ENCODE data around the gene DKK3. TPM values are rescaled to one million over a fixed set of nuclear protein-coding genes. Genes with fewer than 3 reads are reported as not detected.

Gene DKK3
- total RNA-seq, 1 donor from 2014 or later = 36.3 TPM

GRCh38 chr11:11988681-11989261, 19.7 kb downstream of the DKK3 start:
- Mint-ChIP-seq H3K4me1 (ENCODE audit: unreplicated experiment) (peaks cover 25% of the 10 kb centered on the region), H3K27me3 (no peaks in the 10 kb centered on the region), H3K27ac (no peak overlapping the region), H3K9me3 (no peaks in the 10 kb centered on the region), H3K36me3 (peaks cover 7% of the 10 kb centered on the region), H3K4me3 (no peak overlapping the region)
- peak; percentile 55 for TF ChIP-seq CTCF (conservative IDR thresholded peaks at IDR 0.05)
- DNase-seq (ENCODE audit: extremely low spot score, unreplicated experiment) = peak; percentile 16

DNA sequence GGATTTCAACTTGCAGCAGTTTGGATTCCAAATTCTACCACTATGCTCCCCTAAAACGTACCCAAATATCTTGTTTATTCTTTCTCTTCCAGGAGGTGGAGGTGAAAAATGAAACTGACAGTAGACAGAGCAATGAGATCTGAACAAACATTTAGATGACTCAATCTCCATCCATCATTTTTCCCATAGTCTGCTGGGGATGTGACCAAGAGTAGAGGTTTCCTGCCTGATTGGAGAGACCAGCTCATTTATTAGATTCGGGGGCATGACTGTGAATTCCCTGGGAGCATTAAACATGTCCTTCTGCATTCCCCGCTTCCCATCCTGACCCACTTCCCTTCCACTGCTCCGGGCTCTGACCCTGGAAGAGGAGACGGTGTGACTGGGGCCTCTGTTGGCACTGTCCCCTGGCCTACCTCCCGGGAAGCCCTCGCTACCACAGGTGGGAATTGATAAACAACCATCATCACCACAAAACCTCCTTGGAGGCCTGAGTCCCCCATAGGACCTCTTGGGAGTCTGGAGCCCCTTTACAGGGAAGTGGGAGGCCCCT, 20.3 kb downstream of the DKK3 start:
- TF ChIP-seq CTCF (conservative IDR thresholded peaks at IDR 0.05) = peak; percentile 12
- no peak for DNase-seq (ENCODE audit: extremely low spot score, unreplicated experiment)
- no peak overlapping the region for H3K4me3 Mint-ChIP-seq
- peaks cover 21% of the 10 kb centered on the region for H3K4me1 Mint-ChIP-seq (ENCODE audit: unreplicated experiment)
- H3K9me3 Mint-ChIP-seq = no peaks in the 10 kb centered on the region
- H3K36me3 Mint-ChIP-seq = peaks cover 3% of the 10 kb centered on the region
- no peaks in the 10 kb centered on the region for H3K27me3 Mint-ChIP-seq
- peak overlapping the region; percentile 20 for H3K27ac Mint-ChIP-seq

DNA sequence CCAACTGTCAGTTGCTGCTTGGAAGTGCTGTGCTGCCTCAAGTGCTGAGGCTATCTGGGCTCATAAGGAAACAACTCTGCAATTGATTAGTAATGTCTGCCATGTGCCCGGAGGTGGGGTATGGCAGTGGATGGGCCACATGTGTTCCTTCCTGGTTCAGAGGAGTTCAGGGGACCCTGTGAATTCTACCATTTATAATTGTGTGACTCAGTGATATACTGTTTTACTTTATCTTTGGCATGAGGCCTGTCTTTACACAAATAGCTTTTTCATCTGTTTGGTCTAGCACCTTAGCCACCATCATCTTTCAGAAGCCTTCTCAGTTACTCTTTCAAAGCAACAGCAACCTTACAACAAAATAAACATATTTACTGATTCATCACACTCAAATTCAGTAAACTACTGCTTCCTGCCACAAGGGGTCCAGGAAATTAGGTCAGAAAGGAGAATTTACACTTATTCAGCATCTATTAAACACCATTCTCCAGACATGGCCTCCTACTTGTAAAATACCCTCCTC, 20.9 kb downstream of the DKK3 start:
- no peak for DNase-seq (ENCODE audit: extremely low spot score, unreplicated experiment)
- Mint-ChIP-seq H3K4me3 (no peak overlapping the region), H3K4me1 (ENCODE audit: unreplicated experiment) (peaks cover 20% of the 10 kb centered on the region), H3K27me3 (no peaks in the 10 kb centered on the region), H3K27ac (peak overlapping the region; percentile 20), H3K36me3 (peaks cover 3% of the 10 kb centered on the region), H3K9me3 (no peaks in the 10 kb centered on the region)
- TF ChIP-seq CTCF (conservative IDR thresholded peaks at IDR 0.05) = peak; percentile 69

DNA sequence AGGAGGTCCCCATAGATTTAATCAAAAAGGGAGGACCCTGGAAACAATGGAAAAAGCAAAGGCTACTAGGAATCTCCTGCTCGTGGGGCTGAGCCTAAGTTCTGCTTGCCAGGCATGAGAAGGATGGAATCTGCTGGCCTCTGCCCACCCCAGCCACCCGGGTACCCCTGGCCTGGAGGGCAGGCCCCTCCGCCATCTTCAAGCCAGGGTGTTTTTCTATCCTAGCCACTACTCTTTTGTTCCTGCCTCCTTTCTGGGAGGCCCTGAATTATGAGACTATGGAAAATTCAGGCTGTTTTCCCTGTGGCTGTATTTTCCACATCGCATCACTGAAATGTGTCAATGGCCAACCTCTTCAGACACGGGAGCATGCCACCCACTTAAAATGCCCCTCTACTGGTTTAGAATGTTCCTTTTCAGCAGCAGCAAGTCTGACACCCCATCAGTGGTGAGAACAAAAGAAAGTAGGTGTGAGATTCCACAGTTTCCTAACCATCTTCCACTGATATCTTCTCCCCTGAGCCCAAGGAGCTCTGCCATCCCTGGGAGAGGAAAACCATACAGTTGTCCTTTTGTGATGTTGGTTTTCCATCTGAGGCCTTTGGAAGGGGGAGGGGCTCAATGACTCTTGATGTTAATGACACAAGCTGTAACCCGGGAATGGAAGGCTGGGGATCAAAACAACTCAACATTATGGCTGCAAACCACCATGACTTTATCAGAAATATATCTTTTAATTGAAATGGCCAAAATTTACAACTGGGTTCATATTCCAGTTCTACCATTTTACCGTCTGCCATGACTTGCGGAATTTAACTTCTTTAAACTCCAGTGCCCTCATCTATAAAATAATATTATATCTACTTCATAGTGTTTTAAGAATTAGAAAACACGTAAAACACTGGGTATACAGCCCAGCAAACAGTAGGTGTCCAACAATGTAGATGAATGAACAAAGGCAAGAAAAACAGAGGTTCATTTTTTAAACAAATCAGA, 22.2 kb downstream of the DKK3 start:
- H3K4me1 Mint-ChIP-seq (ENCODE audit: unreplicated experiment) = peaks cover 16% of the 10 kb centered on the region
- H3K27me3 Mint-ChIP-seq = no peaks in the 10 kb centered on the region
- H3K9me3 Mint-ChIP-seq = no peaks in the 10 kb centered on the region
- H3K36me3 Mint-ChIP-seq = peaks cover 3% of the 10 kb centered on the region
- H3K27ac Mint-ChIP-seq = no peak overlapping the region
- no peak overlapping the region for H3K4me3 Mint-ChIP-seq
- DNase-seq (ENCODE audit: extremely low spot score, unreplicated experiment) = no peak
- no peak for TF ChIP-seq CTCF (conservative IDR thresholded peaks at IDR 0.05)

DNA sequence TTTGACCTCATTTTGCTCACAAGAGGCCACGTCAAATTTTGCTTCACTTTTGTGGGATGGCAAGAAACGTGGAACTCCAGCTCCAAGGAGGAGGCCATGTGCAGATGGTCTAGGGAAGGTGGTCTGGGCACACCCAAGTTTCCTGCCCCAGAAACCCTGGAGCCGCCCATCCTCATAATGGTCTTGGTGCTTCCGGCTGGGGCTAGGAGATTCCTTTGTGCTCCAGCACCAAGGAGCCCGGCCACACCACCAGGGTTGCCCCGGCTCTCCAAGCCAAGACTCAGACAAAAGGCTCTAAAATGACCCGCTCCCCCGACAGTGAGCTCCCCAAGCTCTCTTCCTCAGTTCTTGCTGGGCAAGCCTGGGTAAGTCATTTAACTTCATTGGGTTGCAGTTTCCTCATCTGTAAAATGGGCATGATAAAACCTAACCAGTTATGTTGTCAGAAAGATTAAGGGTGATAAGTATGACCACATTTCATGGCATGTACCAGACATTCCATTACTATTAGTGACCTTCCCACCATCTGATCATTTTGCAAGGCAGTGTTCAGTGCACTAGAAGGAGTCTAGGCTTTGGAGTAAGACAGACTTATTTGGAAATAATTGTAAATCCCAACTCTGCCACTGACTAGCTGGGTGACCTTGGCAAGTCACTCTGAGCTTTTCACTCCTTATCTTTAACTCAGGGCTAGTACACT, 23.3 kb downstream of the DKK3 start:
- Mint-ChIP-seq H3K36me3 (peaks cover 3% of the 10 kb centered on the region), H3K27me3 (no peaks in the 10 kb centered on the region), H3K9me3 (no peaks in the 10 kb centered on the region), H3K27ac (no peak overlapping the region), H3K4me3 (no peak overlapping the region), H3K4me1 (ENCODE audit: unreplicated experiment) (peaks cover 12% of the 10 kb centered on the region)
- no peak for TF ChIP-seq CTCF (conservative IDR thresholded peaks at IDR 0.05)
- DNase-seq (ENCODE audit: extremely low spot score, unreplicated experiment) = no peak

All from type B pancreatic cell (in vitro differentiated cells).